ENCODE measurements around the gene CFAP65.

CFAP65 gene

DNA sequence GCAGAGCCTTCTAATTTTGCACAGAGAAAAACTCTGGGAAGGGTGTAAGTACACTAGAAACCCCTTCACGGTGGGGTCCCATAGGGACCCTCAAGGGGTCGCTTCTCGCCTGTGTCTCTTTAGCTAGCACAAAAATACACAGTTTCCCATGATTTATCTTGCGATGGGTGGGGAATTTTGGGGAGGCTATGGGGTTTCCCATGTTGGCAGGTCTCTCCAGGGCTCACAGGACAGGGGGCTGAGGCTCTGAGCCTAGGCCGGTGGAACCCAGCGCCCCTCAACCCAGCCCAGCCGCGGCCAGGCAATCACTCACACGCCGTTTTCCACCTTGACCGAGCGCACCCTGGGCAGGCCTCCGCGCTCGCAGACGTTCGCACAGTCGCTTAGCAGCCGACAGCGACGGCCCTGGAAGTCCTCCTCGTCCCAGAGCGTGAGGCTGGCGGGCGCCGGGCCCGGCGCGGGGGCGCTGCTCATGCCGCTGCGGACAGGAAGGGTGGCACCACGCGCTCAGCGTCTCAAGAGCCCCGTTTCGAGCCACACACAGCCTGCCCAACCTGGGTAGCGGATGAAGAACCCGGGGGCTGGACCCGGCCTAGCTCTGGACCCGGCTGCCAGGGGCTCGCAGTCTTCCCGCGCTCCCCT is 48.5 kb downstream of the CFAP65 start:
- no peak for DNase-seq (ENCODE audit: low spot score)

DNA sequence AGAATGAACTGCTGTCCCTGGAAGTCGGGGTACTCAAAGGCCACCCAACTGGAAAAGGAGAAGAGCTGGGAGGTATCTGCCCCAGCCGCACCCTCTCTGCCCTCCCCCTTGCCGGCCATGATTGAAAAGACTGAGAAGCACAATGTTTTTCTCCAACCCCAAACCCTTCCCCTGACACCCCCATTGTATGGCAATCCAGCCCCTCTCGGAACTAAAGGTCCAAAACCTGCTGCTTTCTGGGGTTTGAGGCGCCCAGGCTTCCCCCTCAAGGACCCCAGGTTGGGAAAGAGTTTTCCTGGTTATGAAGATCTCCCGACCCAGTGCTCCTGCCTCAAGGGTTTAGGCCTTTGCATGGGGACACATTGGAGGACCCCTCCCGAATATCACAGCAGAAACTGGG is 49.1 kb downstream of the CFAP65 start:
- no peak for DNase-seq (ENCODE audit: low spot score)

- no peak for DNase-seq (ENCODE audit: low spot score)
Measured at GRCh38 chr2:218991674-218992168, 49.6 kb downstream of the CFAP65 start.

GRCh38 chr2:218990612-218991011 is 50.7 kb downstream of the CFAP65 start:
- no peak for DNase-seq (ENCODE audit: low spot score)

DNA sequence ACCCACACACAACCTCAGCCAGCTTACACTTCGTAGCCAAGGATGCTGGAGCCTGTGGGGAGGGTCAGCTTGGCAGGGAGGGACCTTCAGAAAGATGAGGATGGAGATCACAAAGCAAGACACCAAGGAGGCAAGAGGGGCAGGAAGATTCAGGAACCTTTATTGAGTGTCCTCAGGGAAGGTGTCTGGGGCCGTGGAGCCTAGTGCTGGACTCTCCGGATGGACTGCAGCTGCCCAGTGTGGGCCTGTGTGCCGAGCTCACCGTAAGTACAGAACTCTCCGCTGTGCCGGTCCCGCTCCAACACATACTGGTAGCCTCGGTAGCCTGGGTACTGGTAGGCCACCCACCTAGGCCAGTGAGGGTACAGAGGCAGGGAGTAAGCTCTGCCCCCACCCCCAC is 51.3 kb downstream of the CFAP65 start:
- DNase-seq (ENCODE audit: low spot score) = no peak

- no peak for DNase-seq (ENCODE audit: low spot score)
Measured at GRCh38 chr2:218988650-218989049, 52.7 kb downstream of the CFAP65 start.

DNA sequence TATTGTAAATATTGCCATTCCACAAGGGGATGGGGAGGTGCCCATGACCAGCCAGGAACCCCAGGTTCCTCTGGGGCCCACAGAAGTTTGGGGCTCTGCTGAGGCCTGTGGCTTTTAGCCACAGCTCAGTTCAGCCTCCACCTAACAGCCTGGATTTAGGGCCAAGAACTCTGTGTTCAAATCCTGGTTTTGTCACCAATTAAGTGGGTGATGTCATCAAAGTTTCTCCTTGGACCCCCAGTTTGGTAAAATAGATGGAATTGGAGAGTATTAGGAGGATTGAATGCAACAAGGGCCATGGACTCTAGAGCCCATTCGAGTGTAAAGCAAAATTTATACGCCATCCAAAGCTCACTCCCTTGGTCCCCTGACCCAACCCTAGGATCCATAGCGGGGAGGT is 53.2 kb downstream of the CFAP65 start:
- DNase-seq (ENCODE audit: low spot score) = no peak

DNA sequence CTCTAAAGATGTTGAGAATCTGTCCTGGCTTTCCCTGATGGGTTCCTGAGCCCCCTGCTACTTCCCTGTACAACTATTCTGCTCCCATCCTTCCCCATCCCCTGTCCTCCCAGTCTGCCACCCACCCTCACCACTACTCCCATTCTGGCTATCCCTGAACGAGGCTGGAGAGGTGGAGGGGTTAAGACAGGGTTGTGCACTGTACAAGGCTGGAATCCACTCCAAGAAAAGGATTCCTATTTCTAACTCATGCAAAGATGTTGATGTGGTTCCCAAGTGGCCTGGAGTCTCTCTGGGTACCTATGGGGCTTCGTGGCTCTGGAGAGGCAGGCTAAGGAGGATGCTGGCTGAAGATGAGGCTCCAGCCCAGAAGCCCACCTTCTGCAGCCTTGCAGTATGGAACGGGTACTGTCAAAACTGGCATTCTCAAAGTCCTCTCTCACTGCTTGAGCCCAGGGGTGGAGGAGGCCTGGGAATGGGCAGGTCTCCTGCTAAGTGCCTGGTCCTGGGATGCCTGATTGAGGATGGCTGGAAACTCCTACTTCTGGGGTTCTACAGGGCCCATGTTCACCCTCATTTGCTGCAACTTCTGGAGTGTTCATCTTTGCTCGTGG is 55.1 kb downstream of the CFAP65 start:
- no peak for DNase-seq (ENCODE audit: low spot score)

DNA sequence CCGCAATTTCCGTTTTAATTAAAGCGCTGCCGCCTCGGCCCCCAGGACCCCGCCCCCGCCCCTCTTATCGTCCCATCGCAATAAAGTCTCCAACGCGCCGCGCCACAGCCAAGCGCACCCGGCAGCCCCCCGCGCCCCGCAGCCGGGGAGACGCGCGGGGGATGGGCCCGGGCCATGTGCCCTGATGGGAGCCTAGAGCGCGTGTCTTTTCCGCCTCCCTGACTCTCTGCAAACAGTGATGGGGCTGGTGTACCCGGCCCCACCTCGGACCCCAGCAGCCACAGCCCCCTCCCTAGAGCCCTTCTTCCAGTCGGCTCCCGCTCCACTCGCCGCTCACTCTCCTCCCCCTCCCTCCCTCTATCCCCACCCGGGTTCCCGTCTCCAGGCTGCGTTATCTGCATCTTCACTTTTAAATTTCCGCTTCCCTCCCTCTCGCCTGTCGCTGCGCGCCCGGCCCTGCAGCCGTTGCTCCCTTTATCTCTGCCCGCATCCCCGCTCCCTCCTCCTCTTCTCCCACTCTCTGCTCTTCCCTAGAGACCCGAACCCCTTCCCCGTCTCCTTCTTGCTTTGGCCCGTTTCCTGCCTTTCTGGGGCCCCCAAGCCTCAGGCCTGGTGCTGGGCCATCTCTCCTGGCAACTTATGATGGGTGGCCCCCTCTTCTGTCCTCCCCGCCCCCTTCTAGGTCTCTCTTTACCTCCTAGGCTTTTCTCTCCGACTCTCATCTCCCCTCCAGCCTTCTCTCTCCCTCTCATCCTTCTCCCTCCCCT is 55.8 kb downstream of the CFAP65 start:
- DNase-seq (ENCODE audit: low spot score) = no peak

DNA sequence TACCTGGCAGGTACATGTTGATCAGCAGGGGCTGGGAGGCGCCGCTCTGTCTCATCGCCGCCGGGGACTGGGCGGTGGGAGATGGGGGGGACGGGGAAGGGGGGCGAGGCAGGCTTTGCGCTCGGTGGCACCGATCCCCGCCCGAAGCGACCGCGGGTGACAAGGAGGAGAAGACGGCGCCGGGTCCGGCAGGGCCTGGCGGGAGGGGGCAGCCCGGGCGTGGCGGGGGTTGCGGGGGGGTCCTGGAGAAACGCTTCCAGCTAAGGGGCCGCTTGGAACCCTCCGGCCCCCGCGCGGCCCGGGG is 56.3 kb downstream of the CFAP65 start, which contains the start of gene FEV:
FEV (minus strand) TSS at position 164 of the 304 bp plus-strand sequence; CDS start at position 55, 109 bp downstream.
- no peak for DNase-seq (ENCODE audit: low spot score)

- no peak for DNase-seq (ENCODE audit: low spot score)
Measured at GRCh38 chr2:218984239-218985020, 56.9 kb downstream of the CFAP65 start.

GRCh38 chr2:218983934-218984238 is 57.4 kb downstream of the CFAP65 start:
- DNase-seq (ENCODE audit: low spot score) = no peak

- DNase-seq (ENCODE audit: low spot score) = no peak
Measured at GRCh38 chr2:218983263-218983933, 57.9 kb downstream of the CFAP65 start.

- DNase-seq (ENCODE audit: low spot score) = no peak
Measured at GRCh38 chr2:218982586-218983262, 58.6 kb downstream of the CFAP65 start.

- peak; percentile 22 for DNase-seq (ENCODE audit: low spot score)
Measured at GRCh38 chr2:218981881-218982585, 59.3 kb downstream of the CFAP65 start.

DNA sequence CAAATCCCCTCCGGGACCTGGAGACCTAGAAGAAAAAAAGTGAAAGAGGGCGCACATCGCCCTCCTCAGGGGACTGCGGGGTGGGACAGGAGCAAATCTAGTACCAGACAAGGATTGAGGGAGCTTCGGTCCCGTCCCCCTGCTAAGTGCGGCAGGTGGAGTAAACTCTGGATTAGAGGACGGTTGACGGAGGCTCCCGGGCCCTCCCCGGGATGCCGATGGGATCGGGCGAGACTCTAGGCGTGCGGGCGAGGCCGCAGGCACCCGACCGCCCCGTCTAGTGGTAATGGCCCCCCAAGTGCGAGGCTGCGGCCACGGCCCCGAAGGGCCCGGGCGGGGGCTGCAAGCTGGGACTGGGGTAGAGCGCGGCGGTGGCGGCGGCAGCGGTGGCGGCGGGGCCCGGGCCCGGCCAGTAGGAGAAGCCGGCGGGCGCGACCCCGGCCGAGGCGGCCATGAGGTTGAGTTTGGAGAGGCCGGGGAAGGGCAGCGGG is 59.9 kb downstream of the CFAP65 start:
- DNase-seq (ENCODE audit: low spot score) = no peak

GRCh38 chr2:218980735-218981389 is 60.5 kb downstream of the CFAP65 start:
- no peak for DNase-seq (ENCODE audit: low spot score)

DNA sequence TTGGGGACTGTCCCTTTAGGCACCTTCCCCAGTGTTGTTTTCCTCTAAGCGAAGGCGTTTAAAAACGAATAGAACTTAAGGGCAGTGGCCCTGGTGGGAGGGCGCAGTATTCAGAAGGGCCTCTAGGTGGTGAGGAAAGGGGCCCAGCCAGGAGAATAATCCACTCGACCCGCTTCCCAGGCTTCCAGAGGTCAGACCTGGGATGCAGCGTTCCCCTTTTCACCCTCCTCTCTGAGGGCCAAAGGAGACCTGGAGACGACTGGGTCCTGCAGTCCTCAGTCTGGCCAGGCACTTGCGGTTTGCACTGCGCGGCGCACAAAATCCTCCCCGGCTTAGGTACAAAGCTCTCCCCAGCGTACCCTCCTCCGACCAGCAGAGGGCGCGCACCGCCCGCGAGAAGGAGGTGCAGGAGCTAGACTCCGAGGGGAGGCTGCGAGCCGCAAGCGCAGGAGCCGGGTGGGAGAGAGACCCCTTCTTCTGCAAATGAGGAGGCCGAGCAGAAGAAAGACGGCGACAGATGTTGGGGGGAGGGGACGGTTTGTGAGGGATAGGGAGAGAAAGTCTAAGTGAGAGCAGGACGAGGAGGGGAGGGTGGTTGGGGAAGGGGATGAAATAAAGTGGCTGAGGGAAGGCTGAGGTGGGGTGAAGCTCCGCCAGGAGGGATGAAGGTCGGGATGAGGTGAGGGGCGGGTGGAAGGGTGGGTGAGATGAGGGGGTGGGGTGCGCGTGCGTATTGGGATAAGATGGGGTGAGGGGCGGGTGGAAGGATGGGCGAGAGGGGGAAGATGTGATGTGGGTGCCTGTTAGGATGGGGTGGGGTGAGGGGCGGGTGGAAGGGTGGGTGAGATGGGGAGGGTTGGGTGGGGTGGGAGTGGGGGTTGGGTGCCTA is 61.2 kb downstream of the CFAP65 start:
- peak; percentile 85 for DNase-seq (ENCODE audit: low spot score)

All from CD4-positive, alpha-beta T cell treated with Interleukin-2 at 100 ng/mL for 4 hours (primary cell).